ENCODE measurements around the gene YWHAB. TPM values are rescaled to one million over a fixed set of nuclear protein-coding genes. Genes with fewer than 3 reads are reported as not detected.
A peak's percentile ranks its signal among the peaks of the same experiment; 100 is the strongest.

The YWHAB gene
- total and polyA plus RNA-seq, 4 experiments from 2014 or later, result 245 to 616 (median 408) TPM

GRCh38 chr20:44946271-44946852, 60.9 kb downstream of the YWHAB start:
- peak overlapping the region in 3 of 7 donors; percentile 31 to 76 (median 76) for H3K27ac Mint-ChIP-seq
- no peaks in the 10 kb centered on the region for H3K27me3 ChIP-seq (ENCODE audit: insufficient read depth, low read length)
- H3K9me3 Mint-ChIP-seq, result no peaks in the 10 kb centered on the region
- CTCF ChIA-PET (ENCODE audit: partially characterized antibody), result interaction anchor here (1.1 to 1.3 kb wide), 2 partner anchors 13 to 47 kb away, joined by 3 to 5 read pairs; partner anchors contain the start of gene TOMM34
- peaks cover 0 to 7% (median 3%) of the 10 kb centered on the region in 4 donors for H3K4me1 Mint-ChIP-seq
- no peaks in the 10 kb centered on the region for H3K27me3 Mint-ChIP-seq
- H3K4me3 ChIP-seq (ENCODE audit: low read length in 2 of 2), result no peak overlapping the region
- intact Hi-C loops (cut with micrococcal nuclease), result no loop called here
- no peaks in the 10 kb centered on the region for H3K4me1 ChIP-seq (ENCODE audit: insufficient read depth, low read length)
- POLR2A ChIA-PET (ENCODE audit: partially characterized antibody), result interaction anchor here (1.4 kb wide), 1 partner anchor 14 kb away, joined by 3 read pairs; the partner anchor contains the start of gene TOMM34
- peaks cover 49 to 80% of the 10 kb centered on the region in 2 donors for H3K36me3 Mint-ChIP-seq
- H3K27ac ChIP-seq (ENCODE audit: low read depth, low read length), result no peak overlapping the region
- H3K4me3 Mint-ChIP-seq, result no peak overlapping the region
- no peaks in the 10 kb centered on the region for H3K9me3 ChIP-seq (ENCODE audit: control insufficient read depth in 1 of 2, low read length in 2 of 2)
- H3K36me3 ChIP-seq (ENCODE audit: insufficient read depth, low read length), result peaks cover 59% of the 10 kb centered on the region
- no peak for DNase-seq

GRCh38 chr20:44948107-44948506, 62.6 kb downstream of the YWHAB start:
- Mint-ChIP-seq H3K9me3 (no peaks in the 10 kb centered on the region), H3K4me3 (no peak overlapping the region), H3K4me1 (peaks cover 9 to 18% (median 10%) of the 10 kb centered on the region in 4 donors), H3K36me3 (peaks cover 60 to 81% of the 10 kb centered on the region in 2 donors), H3K27me3 (no peaks in the 10 kb centered on the region), H3K27ac (peak overlapping the region in 2 of 7 donors; percentile 7 to 72)
- H3K9me3 ChIP-seq (ENCODE audit: control insufficient read depth in 1 of 2, low read length in 2 of 2), result no peaks in the 10 kb centered on the region
- intact Hi-C loops (cut with micrococcal nuclease), result no loop called here
- no peak overlapping the region for H3K27ac ChIP-seq (ENCODE audit: low read depth, low read length)
- no peaks in the 10 kb centered on the region for H3K4me1 ChIP-seq (ENCODE audit: insufficient read depth, low read length)
- DNase-seq, result no peak
- no peak overlapping the region for H3K4me3 ChIP-seq (ENCODE audit: low read length in 2 of 2)
- ChIA-PET POLR2A (ENCODE audit: partially characterized antibody) (interaction anchor here (0.8 to 1.6 kb wide), 3 partner anchors 18 to 60 kb away, joined by 3 read pairs; partner anchors contain the start of gene STK4), CTCF (ENCODE audit: partially characterized antibody) (interaction anchor here (1.1 kb wide), 1 partner anchor 11 kb away, joined by 3 read pairs; no protein-coding TSS in a partner anchor)
- no peaks in the 10 kb centered on the region for H3K27me3 ChIP-seq (ENCODE audit: insufficient read depth, low read length)
- peaks cover 55% of the 10 kb centered on the region for H3K36me3 ChIP-seq (ENCODE audit: insufficient read depth, low read length)

GRCh38 chr20:44948513-44948912, 63.0 kb downstream of the YWHAB start:
- H3K9me3 ChIP-seq (ENCODE audit: control insufficient read depth in 1 of 2, low read length in 2 of 2), result no peaks in the 10 kb centered on the region
- no peaks in the 10 kb centered on the region for H3K4me1 ChIP-seq (ENCODE audit: insufficient read depth, low read length)
- Mint-ChIP-seq H3K4me1 (peaks cover 13 to 20% (median 13%) of the 10 kb centered on the region in 4 donors), H3K36me3 (peaks cover 63 to 81% of the 10 kb centered on the region in 2 donors), H3K9me3 (no peaks in the 10 kb centered on the region), H3K4me3 (no peak overlapping the region), H3K27me3 (no peaks in the 10 kb centered on the region), H3K27ac (peak overlapping the region in 4 of 7 donors; percentile 7 to 72 (median 34))
- H3K27me3 ChIP-seq (ENCODE audit: insufficient read depth, low read length), result no peaks in the 10 kb centered on the region
- intact Hi-C loops (cut with micrococcal nuclease), result no loop called here
- CTCF ChIA-PET (ENCODE audit: partially characterized antibody), result interaction anchor here (1.1 to 1.5 kb wide), 2 partner anchors 11 to 95 kb away, joined by 3 to 7 read pairs; no protein-coding TSS in a partner anchor
- H3K27ac ChIP-seq (ENCODE audit: low read depth, low read length), result no peak overlapping the region
- no peak for DNase-seq
- H3K4me3 ChIP-seq (ENCODE audit: low read length in 2 of 2), result no peak overlapping the region
- POLR2A ChIA-PET (ENCODE audit: partially characterized antibody), result interaction anchor here (0.8 to 1.6 kb wide), 4 partner anchors 17 to 64 kb away, joined by 3 read pairs; partner anchors contain the start of gene STK4
- peaks cover 55% of the 10 kb centered on the region for H3K36me3 ChIP-seq (ENCODE audit: insufficient read depth, low read length)

- DNase-seq, result no peak
- Mint-ChIP-seq H3K9me3 (no peaks in the 10 kb centered on the region), H3K4me3 (no peak overlapping the region), H3K27ac (peak overlapping the region in 4 of 7 donors; percentile 6 to 59 (median 42)), H3K4me1 (peaks cover 13 to 20% (median 15%) of the 10 kb centered on the region in 4 donors), H3K27me3 (no peaks in the 10 kb centered on the region), H3K36me3 (peaks cover 64 to 83% of the 10 kb centered on the region in 2 donors)
- Histone ChIP-seq H3K9me3 (ENCODE audit: control insufficient read depth in 1 of 2, low read length in 2 of 2) (no peaks in the 10 kb centered on the region), H3K27me3 (ENCODE audit: insufficient read depth, low read length) (no peaks in the 10 kb centered on the region), H3K4me1 (ENCODE audit: insufficient read depth, low read length) (no peaks in the 10 kb centered on the region), H3K4me3 (ENCODE audit: low read length in 2 of 2) (no peak overlapping the region), H3K27ac (ENCODE audit: low read depth, low read length) (no peak overlapping the region), H3K36me3 (ENCODE audit: insufficient read depth, low read length) (peaks cover 70% of the 10 kb centered on the region)
- intact Hi-C loops (cut with micrococcal nuclease), result no loop called here
- ChIA-PET CTCF (ENCODE audit: partially characterized antibody) (interaction anchor here (0.8 to 2.8 kb wide), 5 partner anchors 10 to 344 kb away, joined by 3 to 10 read pairs (median 3); partner anchors contain the start of gene STK4), POLR2A (ENCODE audit: partially characterized antibody) (no interaction called here)
Measured at GRCh38 chr20:44950368-44950767, 64.9 kb downstream of the YWHAB start.

GRCh38 chr20:44952731-44953130, 67.2 kb downstream of the YWHAB start:
- POLR2A ChIA-PET (ENCODE audit: partially characterized antibody), result no interaction called here
- H3K27ac ChIP-seq (ENCODE audit: low read depth, low read length), result no peak overlapping the region
- H3K36me3 Mint-ChIP-seq, result peaks cover 62 to 75% of the 10 kb centered on the region in 2 donors
- no peak for DNase-seq
- H3K36me3 ChIP-seq (ENCODE audit: insufficient read depth, low read length), result peaks cover 69% of the 10 kb centered on the region
- H3K27me3 ChIP-seq (ENCODE audit: insufficient read depth, low read length), result no peaks in the 10 kb centered on the region
- intact Hi-C loops (cut with micrococcal nuclease), result no loop called here
- no peak overlapping the region for H3K4me3 Mint-ChIP-seq
- CTCF ChIA-PET (ENCODE audit: partially characterized antibody), result interaction anchor here (1.0 to 2.3 kb wide), 5 partner anchors 10 to 61 kb away, joined by 3 to 7 read pairs (median 5); no protein-coding TSS in a partner anchor
- peak overlapping the region in 4 of 7 donors; percentile 47 to 95 (median 78) for H3K27ac Mint-ChIP-seq
- no peaks in the 10 kb centered on the region for H3K4me1 ChIP-seq (ENCODE audit: insufficient read depth, low read length)
- H3K4me1 Mint-ChIP-seq, result peaks cover 16 to 20% (median 18%) of the 10 kb centered on the region in 4 donors
- H3K4me3 ChIP-seq (ENCODE audit: low read length in 2 of 2), result no peak overlapping the region
- H3K9me3 ChIP-seq (ENCODE audit: control insufficient read depth in 1 of 2, low read length in 2 of 2), result no peaks in the 10 kb centered on the region
- H3K9me3 Mint-ChIP-seq, result no peaks in the 10 kb centered on the region
- no peaks in the 10 kb centered on the region for H3K27me3 Mint-ChIP-seq

GRCh38 chr20:44954211-44954610, 68.7 kb downstream of the YWHAB start:
- Mint-ChIP-seq H3K4me1 (peaks cover 29 to 34% (median 32%) of the 10 kb centered on the region in 4 donors), H3K27me3 (no peaks in the 10 kb centered on the region), H3K27ac (peak overlapping the region in 4 of 7 donors; percentile 51 to 91 (median 74)), H3K9me3 (no peaks in the 10 kb centered on the region), H3K36me3 (peaks cover 66 to 67% of the 10 kb centered on the region in 2 donors), H3K4me3 (no peak overlapping the region)
- Histone ChIP-seq H3K27ac (ENCODE audit: low read depth, low read length) (no peak overlapping the region), H3K4me1 (ENCODE audit: insufficient read depth, low read length) (peaks cover 12% of the 10 kb centered on the region), H3K9me3 (ENCODE audit: control insufficient read depth in 1 of 2, low read length in 2 of 2) (no peaks in the 10 kb centered on the region), H3K27me3 (ENCODE audit: insufficient read depth, low read length) (no peaks in the 10 kb centered on the region), H3K36me3 (ENCODE audit: insufficient read depth, low read length) (peaks cover 61% of the 10 kb centered on the region), H3K4me3 (ENCODE audit: low read length in 2 of 2) (no peak overlapping the region)
- no peak for DNase-seq
- CTCF ChIA-PET (ENCODE audit: partially characterized antibody), result no interaction called here
- POLR2A ChIA-PET (ENCODE audit: partially characterized antibody), result interaction anchor here (1.1 kb wide), 2 partner anchors 25 to 62 kb away, joined by 3 read pairs; no protein-coding TSS in a partner anchor
- intact Hi-C loops (cut with micrococcal nuclease), result no loop called here

- no peaks in the 10 kb centered on the region for H3K27me3 Mint-ChIP-seq
- intact Hi-C loops (cut with micrococcal nuclease), result loop anchor here (5.0 kb wide), 1 partner anchor 37 kb away; no protein-coding TSS in a partner anchor
- H3K9me3 Mint-ChIP-seq, result no peaks in the 10 kb centered on the region
- no peak for DNase-seq
- Histone ChIP-seq H3K27me3 (ENCODE audit: insufficient read depth, low read length) (no peaks in the 10 kb centered on the region), H3K9me3 (ENCODE audit: control insufficient read depth in 1 of 2, low read length in 2 of 2) (no peaks in the 10 kb centered on the region), H3K4me3 (ENCODE audit: low read length in 2 of 2) (no peak overlapping the region), H3K4me1 (ENCODE audit: insufficient read depth, low read length) (peaks cover 16% of the 10 kb centered on the region), H3K27ac (ENCODE audit: low read depth, low read length) (no peak overlapping the region), H3K36me3 (ENCODE audit: insufficient read depth, low read length) (peaks cover 55% of the 10 kb centered on the region)
- POLR2A ChIA-PET (ENCODE audit: partially characterized antibody), result interaction anchor here (0.9 to 1.1 kb wide), 2 partner anchors 17 to 23 kb away, joined by 3 read pairs; no protein-coding TSS in a partner anchor
- H3K4me3 Mint-ChIP-seq, result no peak overlapping the region
- H3K36me3 Mint-ChIP-seq, result peaks cover 61 to 63% of the 10 kb centered on the region in 2 donors
- CTCF ChIA-PET (ENCODE audit: partially characterized antibody), result no interaction called here
- peak overlapping the region in 1 of 7 donors; percentile 27 for H3K27ac Mint-ChIP-seq
- peaks cover 33 to 40% (median 39%) of the 10 kb centered on the region in 4 donors for H3K4me1 Mint-ChIP-seq
Measured at GRCh38 chr20:44955270-44955669, 69.8 kb downstream of the YWHAB start.
